ENCODE data around the gene CFAP68. TPM values are rescaled to one million over a fixed set of nuclear protein-coding genes. Genes with fewer than 3 reads are reported as not detected.
"Not testable (repeated sequence)": the region's sequence is repeated elsewhere in the genome, so short reads cannot be mapped to it uniquely, and the experiment has no call there.

CFAP68 gene
- total and polyA plus RNA-seq, 7 donors = 4.4 to 17.7 (median 7.6) TPM

- peak overlapping the region; percentile 91 for H3K4me3 ChIP-seq
- intact Hi-C loops (cut with DNase I) = no loop called here
- H3K27me3 ChIP-seq (ENCODE audit: insufficient read depth in 3 of 3, low read length in 2 of 3) = no peaks in the 10 kb centered on the region
- no peak for DNase-seq
- peaks cover 13% of the 10 kb centered on the region for H3K4me1 ChIP-seq
- peaks cover 2 to 41% of the 10 kb centered on the region in 2 donors for H3K36me3 ChIP-seq (ENCODE audit: insufficient read depth in 1 of 2, low read depth in 1 of 2)
- peak; percentile 43 to 68 (median 63) for ATAC-seq
- 16 to 32% (median 25%) methylated on average over 5 of the region's 5 CpGs for WGBS, 3 donors
- H3K27ac ChIP-seq = peak overlapping the region; percentile 96
- H3K9me3 ChIP-seq = no peaks in the 10 kb centered on the region
- TF ChIP-seq CTCF (IDR thresholded peaks at IDR 0.05) = no peak
These were observed 7.6 kb upstream of the CFAP68 start for GRCh38 chr11:111871693-111872161.

GRCh38 chr11:111878385-111878848, 924 bp upstream of the CFAP68 start:
- intact Hi-C loops (cut with DNase I) = loop anchor here (5.0 kb wide), 4 partner anchors 34 to 104 kb away; partner anchors contain the start of genes CRYAB (in 2 of the 2) and HSPB2 (in 2 of the 2)
- TF ChIP-seq CTCF (IDR thresholded peaks at IDR 0.05) = no peak
- ATAC-seq = no peak
- H3K27me3 ChIP-seq (ENCODE audit: insufficient read depth in 3 of 3, low read length in 2 of 3) = no peaks in the 10 kb centered on the region
- peak overlapping the region; percentile 94 for H3K27ac ChIP-seq
- no peaks in the 10 kb centered on the region for H3K9me3 ChIP-seq
- H3K4me1 ChIP-seq = peaks cover 4% of the 10 kb centered on the region
- peaks cover 0 to 7% of the 10 kb centered on the region in 2 donors for H3K36me3 ChIP-seq (ENCODE audit: insufficient read depth in 1 of 2, low read depth in 1 of 2)
- DNase-seq = no peak
- peak overlapping the region; percentile 70 for H3K4me3 ChIP-seq
- 0 to 1% (median 0%) methylated on average over 13 of the region's 13 CpGs for WGBS, 3 donors

- intact Hi-C loops (cut with DNase I) = loop anchor here (5.0 kb wide), 4 partner anchors 33 to 103 kb away; partner anchors contain the start of genes CRYAB (in 2 of the 2) and HSPB2 (in 2 of the 2)
- Histone ChIP-seq H3K27me3 (ENCODE audit: insufficient read depth in 3 of 3, low read length in 2 of 3) (no peaks in the 10 kb centered on the region), H3K9me3 (no peaks in the 10 kb centered on the region), H3K36me3 (ENCODE audit: insufficient read depth in 1 of 2, low read depth in 1 of 2) (peaks cover 0 to 7% of the 10 kb centered on the region in 2 donors), H3K4me1 (peaks cover 4% of the 10 kb centered on the region), H3K27ac (peak overlapping the region; percentile 94), H3K4me3 (peak overlapping the region; percentile 70)
- peak in 2 of 4 donors; percentile 0 to 19 for ATAC-seq
- no peak for TF ChIP-seq CTCF (IDR thresholded peaks at IDR 0.05)
- no peak for DNase-seq
- 39 to 43% (median 41%) methylated on average over 6 of the region's 6 CpGs for WGBS, 3 donors
These were observed 258 bp downstream of the CFAP68 start for GRCh38 chr11:111879637-111879960.

- Histone ChIP-seq H3K27me3 (ENCODE audit: insufficient read depth in 3 of 3, low read length in 2 of 3) (no peaks in the 10 kb centered on the region), H3K4me3 (no peak overlapping the region), H3K27ac (no peak overlapping the region), H3K9me3 (no peaks in the 10 kb centered on the region), H3K36me3 (ENCODE audit: insufficient read depth in 1 of 2, low read depth in 1 of 2) (no peaks in the 10 kb centered on the region), H3K4me1 (peaks cover 4% of the 10 kb centered on the region)
- DNase-seq (no peak), ATAC-seq (no peak)
- WGBS, 3 donors = 78 to 85% (median 81%) methylated on average over 5 of the region's 5 CpGs
- intact Hi-C loops (cut with DNase I) = no loop called here
- no peak for TF ChIP-seq CTCF (IDR thresholded peaks at IDR 0.05)
These were observed 2.9 kb downstream of the CFAP68 start for GRCh38 chr11:111882202-111882601.

GRCh38 chr11:111885053-111885452, 5.7 kb downstream of the CFAP68 start:
- DNase-seq; H3K27me3 ChIP-seq (ENCODE audit: insufficient read depth in 3 of 3, low read length in 2 of 3); H3K27ac ChIP-seq; H3K36me3 ChIP-seq (ENCODE audit: insufficient read depth in 1 of 2, low read depth in 1 of 2); H3K4me3 ChIP-seq; intact Hi-C loops (cut with DNase I); H3K4me1 ChIP-seq; ATAC-seq; H3K9me3 ChIP-seq: not testable (repeated sequence)
- WGBS, 3 donors = 63 to 97% (median 80%) methylated on average over 4 of the region's 4 CpGs

All from psoas muscle (tissue), 8 donors.